HepG2 (cell line): ENCODE data around the gene ELP5. TPM values are rescaled to one million over a fixed set of nuclear protein-coding genes. Genes with fewer than 3 reads are reported as not detected.

Source experiments
- ATAC-seq: fragments of 200-7000 bp; cut with Tn5 transposase; 3 replicates; pipeline ENCODE4 v1.9.1; 2020; ENCODE audit warnings: mild to moderate bottlenecking, moderate library complexity
- BruUV-seq: library from RNA; stranded (reverse); fragments of 400-500 nt; replicated peaks from 2 replicates; lab custom pipeline; 2021; lab: Mats Ljungman, UMichigan
- CTCF ChIA-PET: fragments of 300-600 bp; formaldehyde crosslinking; extraction: SDS; loops from one replicate; lab custom pipeline; 2021; ENCODE audit warnings: low total read pairs, inconsistent platforms, low intra/inter-chr PET ratio; lab: Yijun Ruan, JAX
- POLR2A ChIA-PET: fragments of 350-600 bp; sonication (Branson Sonifier 250); formaldehyde crosslinking; loops from one replicate; lab custom pipeline; 2020; ENCODE audit warnings: antibody characterized with exemption, inconsistent platforms; lab: Yijun Ruan, JAX
- DNase-seq: peaks from one replicate; pipeline ENCODE4 v3.0.0-alpha.2; 2015; ENCODE audit warnings: low spot score
- FAIRE-seq: peaks from 3 replicates; lab custom pipeline; 2011; peaks lifted over from hg19 to GRCh38; lab: Jason Lieb, UNC
- H2AFZ ChIP-seq: one replicate; pipeline ENCODE4 v1.6.1; 2011; ENCODE audit warnings: low read length, inconsistent platforms
- H3K27ac ChIP-seq: fragments of 300-600 bp; 3 replicates; pipeline ENCODE4 v1.8.0; 2011; ENCODE audit warnings: mixed run types, mild to moderate bottlenecking, mixed read lengths, low read length, inconsistent platforms; ENCODE audit not compliant: insufficient read depth; ENCODE audit errors: extremely low read length
- H3K27me3 ChIP-seq, 2 experiments: fragments of 200-600 bp in 1 of 2; 2 replicates in 1 of 2; 3 replicates in 1 of 2; pipeline versions ENCODE4 v1.6.0 to v1.8.0; 2011; ENCODE audit warnings: low read length in 2 of 2, mild to moderate bottlenecking in 2 of 2, moderate library complexity in 2 of 2, inconsistent platforms in 1 of 2; ENCODE audit not compliant: insufficient read depth in 2 of 2, control insufficient read depth in 1 of 2
- H3K36me3 ChIP-seq, 2 experiments: fragments of 200-600 bp in 1 of 2; replicated peaks in 1 of 2; 2 replicates in 1 of 2; 3 replicates in 1 of 2; pipeline versions ENCODE4 v1.5.1 to v1.8.0; 2011; ENCODE audit warnings: low read length in 2 of 2, inconsistent platforms in 1 of 2; ENCODE audit not compliant: insufficient read depth in 2 of 2, control insufficient read depth in 1 of 2
- H3K4me1 ChIP-seq: 2 replicates; pipeline ENCODE4 v1.5.1; 2012; ENCODE audit warnings: low read length, inconsistent platforms; ENCODE audit not compliant: insufficient read depth
- H3K4me2 ChIP-seq: 2 replicates; pipeline ENCODE4 v1.6.0; 2011; ENCODE audit warnings: low read depth, low read length, inconsistent platforms
- H3K4me3 ChIP-seq, 3 experiments: fragments of 200-600 bp in 1 of 3; sonication (generic), shearing (Covaris generic) in 1 of 3; replicated peaks in 1 of 3; 2 replicates each; pipeline ENCODE4 v1.5.1; 2011 to 2016; ENCODE audit warnings: low read length in 3 of 3, inconsistent platforms in 2 of 3, low read depth in 2 of 3, mild to moderate bottlenecking in 2 of 3, control low read depth in 1 of 3, mixed read lengths in 1 of 3; ENCODE audit not compliant: insufficient read depth in 1 of 3
- H3K79me2 ChIP-seq: one replicate; pipeline ENCODE4 v1.6.1; 2011; ENCODE audit warnings: low read length, inconsistent platforms; ENCODE audit not compliant: insufficient read depth
- H3K9ac ChIP-seq: 2 replicates; pipeline ENCODE4 v1.6.0; 2011; ENCODE audit warnings: mild to moderate bottlenecking, low read depth, low read length, inconsistent platforms; ENCODE audit not compliant: insufficient read depth
- H3K9me3 ChIP-seq: 2 replicates; pipeline ENCODE4 v1.5.1; 2012; ENCODE audit warnings: mild to moderate bottlenecking, low read length
- H4K20me1 ChIP-seq: 2 replicates; pipeline ENCODE4 v1.6.0; 2011; ENCODE audit warnings: inconsistent platforms, mild to moderate bottlenecking, low read length, moderate library complexity; ENCODE audit not compliant: insufficient read depth
- CREM ChIP-seq, 2 experiments: sonication (generic) in 1 of 2; formaldehyde crosslinking in 1 of 2; IDR thresholded peaks; 2 replicates each; pipeline versions ENCODE4 v1.4.0 to v1.6.1; 2016 to 2020; ENCODE audit warnings: antibody characterized with exemption in 1 of 2, mild to moderate bottlenecking in 1 of 2, missing genetic modification reagents in 1 of 2
- DNMT3B ChIP-seq: conservative IDR thresholded peaks from 2 replicates; pipeline ENCODE4 v1.6.1; 2016; ENCODE audit warnings: missing biosample characterization, control low read depth
- ELF4 ChIP-seq: sonication (generic); formaldehyde crosslinking; IDR thresholded peaks from 2 replicates; pipeline ENCODE4 v1.5.0; 2020; ENCODE audit warnings: missing genetic modification reagents, mild to moderate bottlenecking, moderate library complexity, borderline replicate concordance
- KDM5B ChIP-seq: sonication (generic); formaldehyde crosslinking; IDR thresholded peaks from 2 replicates; pipeline ENCODE4 v1.4.0; 2020; ENCODE audit warnings: missing genetic modification reagents, mild to moderate bottlenecking, borderline replicate concordance
- KLF13 ChIP-seq: sonication (generic); formaldehyde crosslinking; IDR thresholded peaks from 2 replicates; pipeline ENCODE4 v1.4.0; 2020; ENCODE audit warnings: mild to moderate bottlenecking, missing genetic modification reagents
- KLF16 ChIP-seq, 2 experiments: sonication (generic) in 1 of 2; formaldehyde crosslinking in 1 of 2; IDR thresholded peaks; 2 replicates each; pipeline versions ENCODE4 v1.6.1 to v1.8.0; 2016 to 2023; ENCODE audit warnings: missing genetic modification reagents in 2 of 2, missing compliant biosample characterization in 1 of 2
- KMT2B ChIP-seq: IDR thresholded peaks from 2 replicates; pipeline ENCODE4 v1.6.1; 2016; ENCODE audit warnings: missing genetic modification reagents, missing compliant biosample characterization
- NCOA1 ChIP-seq: sonication (generic); formaldehyde crosslinking; IDR thresholded peaks from 2 replicates; pipeline ENCODE4 v1.9.0; 2021; ENCODE audit warnings: missing genetic modification reagents
- PHF21A ChIP-seq: sonication (generic); formaldehyde crosslinking; IDR thresholded peaks from 2 replicates; pipeline ENCODE4 v1.5.0; 2020; ENCODE audit warnings: mild to moderate bottlenecking, missing genetic modification reagents
- RAD21 ChIP-seq: fragments of 450-650 bp; formaldehyde crosslinking; IDR thresholded peaks from 2 replicates; pipeline ENCODE4 v1.5.0; 2020; ENCODE audit warnings: mild to moderate bottlenecking
- RORA ChIP-seq: sonication (generic); formaldehyde crosslinking; IDR thresholded peaks from 2 replicates; pipeline ENCODE4 v1.5.0; 2020; ENCODE audit warnings: mild to moderate bottlenecking, missing genetic modification reagents, moderate library complexity
- ZBTB34 ChIP-seq: sonication (generic); formaldehyde crosslinking; IDR thresholded peaks from 2 replicates; pipeline ENCODE4 v1.8.0; 2022; ENCODE audit warnings: mild to moderate bottlenecking, missing genetic modification reagents
- ZMAT3 ChIP-seq: sonication (generic); formaldehyde crosslinking; conservative IDR thresholded peaks from 2 replicates; pipeline ENCODE4 v1.7.0; 2021; ENCODE audit warnings: missing genetic modification reagents
- ZNF10 ChIP-seq: sonication (generic); formaldehyde crosslinking; IDR thresholded peaks from 2 replicates; pipeline ENCODE4 v1.4.0; 2020; ENCODE audit warnings: mild to moderate bottlenecking, low read depth, missing genetic modification reagents, borderline replicate concordance
- ZNF274 ChIP-seq: sonication (generic); formaldehyde crosslinking; IDR thresholded peaks from 2 replicates; pipeline ENCODE4 v1.5.1; 2020; ENCODE audit warnings: mild to moderate bottlenecking, missing genetic modification reagents
- ZNF431 ChIP-seq: sonication (generic); formaldehyde crosslinking; IDR thresholded peaks from 2 replicates; pipeline ENCODE4 v1.9.0; 2022; ENCODE audit warnings: missing genetic modification reagents, low read depth, mild to moderate bottlenecking, borderline replicate concordance
- ZNF562 ChIP-seq: sonication (generic); formaldehyde crosslinking; IDR thresholded peaks from 2 replicates; pipeline ENCODE4 v1.8.0; 2022; ENCODE audit warnings: missing genetic modification reagents, borderline replicate concordance
- ZNF567 ChIP-seq: sonication (generic); formaldehyde crosslinking; IDR thresholded peaks from 2 replicates; pipeline ENCODE4 v1.8.1; 2023; ENCODE audit warnings: mild to moderate bottlenecking, missing genetic modification reagents, borderline replicate concordance
- ZNF761 ChIP-seq: sonication (generic); formaldehyde crosslinking; conservative IDR thresholded peaks from 2 replicates; pipeline ENCODE4 v1.4.0; 2020; ENCODE audit warnings: mild to moderate bottlenecking, missing genetic modification reagents
- WGBS: methylation state at CpG from one replicate; pipeline ENCODE4 v1.1.6; 2017; ENCODE audit warnings: low lambda C conversion rate; 5-methylcytosine and 5-hydroxymethylcytosine counted together
- in situ Hi-C: cut with HindIII; loops from 2 replicates; pipeline ENCODE4 v1.10.0; 2017; ENCODE audit warnings: low pct_unique_long_range_greater_than_20kb; ENCODE audit not compliant: extremely low pct_ligation_motif_present
- intact Hi-C: fragments of 100-400 bp; cut with micrococcal nuclease; formaldehyde crosslinking; loops from one replicate; pipeline ENCODE4 v1.10.0; 2022; ENCODE audit not compliant: unreplicated experiment
- polyA plus RNA-seq, 8 experiments: library from polyadenylated mRNA; depleted of rRNA in 3 of 8; stranded (reverse) in 7 of 8; unstranded in 1 of 8; fragments of >200 nt; fragmentation: Illumina TruSeq in 4 of 8; extraction: Trizol in 4 of 8; gene quantifications; 2 replicates each; pipeline versions ENCODE4 v1.2.1 to v1.2.3, GENCODE V29; 2011 to 2016; ENCODE audit warnings: low read depth in 4 of 8, missing spikeins in 1 of 8, mixed read lengths in 1 of 8; ENCODE audit not compliant: insufficient read depth in 1 of 8
- total RNA-seq, 5 experiments: library from RNA; depleted of rRNA; stranded (reverse); fragments of >200 nt; fragmentation: Illumina TruSeq; extraction: Trizol; gene quantifications; 2 replicates each; pipeline ENCODE4 v1.2.3, GENCODE V29; 2016; ENCODE audit warnings: low read depth in 1 of 5

ELP5 gene
- total and polyA plus RNA-seq, 2 of the 13 experiments (the other 11 are each of a cell fraction or from before 2014, with no cell fraction given) = 67.6 to 69.8 TPM

- H3K9ac ChIP-seq = peak overlapping the region; percentile 90; the same call in 1 of the 2 replicates
- BruUV-seq = no TSS peak
- TF ChIP-seq ZMAT3 (CRISPR knock-in tag) = no peak
- no peak for TF ChIP-seq ZNF431 (CRISPR knock-in tag)
- no peak for TF ChIP-seq ZBTB34
- TF ChIP-seq ZNF274 (CRISPR knock-in tag) = no peak
- no peak for TF ChIP-seq ELF4 (CRISPR knock-in tag)
- TF ChIP-seq ZNF10 = no peak
- no peak for TF ChIP-seq KLF16 (CRISPR knock-in tag; IDR thresholded peaks at IDR 0.05)
- no peak for TF ChIP-seq KDM5B (CRISPR knock-in tag)
- no peak for TF ChIP-seq CREM (IDR thresholded peaks at IDR 0.05)
- no peak for TF ChIP-seq CREM (CRISPR knock-in tag; IDR thresholded peaks at IDR 0.05)
- TF ChIP-seq RORA (CRISPR knock-in tag) = no peak
- 0 out of 2 replicates have a peak, but pooled peaks have one; percentile 43 for TF ChIP-seq ZNF761 (CRISPR knock-in tag)
- TF ChIP-seq KLF13 (CRISPR knock-in tag) = no peak
- no peak for TF ChIP-seq KMT2B (CRISPR knock-in tag)
- no peak for TF ChIP-seq ZNF567 (CRISPR knock-in tag)
- no peak for TF ChIP-seq DNMT3B
- TF ChIP-seq PHF21A (CRISPR knock-in tag) = no peak
- no peak for TF ChIP-seq RAD21 (CRISPR knock-in tag)
- no peak for TF ChIP-seq NCOA1 (CRISPR knock-in tag)
- TF ChIP-seq ZNF562 (CRISPR knock-in tag) = no peak
These were observed 30.5 kb upstream of the ELP5 start for GRCh38 chr17:7221278-7222092.

More at GRCh38 chr17:7221278-7222092, 30.5 kb upstream of the ELP5 start:
- Histone ChIP-seq H3K4me3 (peak overlapping the region in 1 of 3 experiments; percentile 90; a peak in 2 of 6 replicates), H3K27me3 (peaks cover 0 to 4% of the 10 kb centered on the region in 2 experiments; a peak in 2 of 5 replicates), H3K4me1 (peaks cover 47% of the 10 kb centered on the region), H2AFZ (no peak overlapping the region), H3K36me3 (peaks cover 11 to 48% of the 10 kb centered on the region in 2 experiments; a peak in 4 of 5 replicates), H3K9me3 (no peaks in the 10 kb centered on the region), H3K4me2 (peak overlapping the region; percentile 99), H3K27ac (peak overlapping the region; percentile 96), H3K79me2 (peaks cover 14% of the 10 kb centered on the region), H4K20me1 (peaks cover 10% of the 10 kb centered on the region; the same call in 1 of the 2 replicates)
- in situ Hi-C loops = no loop called here
- FAIRE-seq = no peak
- no peak for ATAC-seq
- ChIA-PET CTCF (interaction anchor here (1.3 kb wide), 1 partner anchor 75 kb away, joined by 6 read pairs; no protein-coding TSS in a partner anchor), POLR2A (interaction anchor here (0.8 to 6.8 kb wide), 13 partner anchors 14 to 186 kb away, joined by 3 to 140 read pairs (median 10); partner anchors contain the start of genes ASGR1, CTDNEP1, DVL2 and ELP5)
- 94% methylated on average over 9 of the region's 10 CpGs for WGBS
- intact Hi-C loops = loop anchor here (1.0 kb wide), 1 partner anchor 59 kb away; no protein-coding TSS in a partner anchor
- DNase-seq = no peak
